Liver (tissue), 9 donors: ENCODE data around the gene BEND7. TPM values are rescaled to one million over a fixed set of nuclear protein-coding genes. Genes with fewer than 3 reads are reported as not detected.

Experiments
- DNase-seq: peaks from one replicate; pipeline ENCODE4 v3.0.0-alpha.2; 2017; ENCODE audit warnings: low spot score
- H3K27ac ChIP-seq, 2 donors: one replicate each; pipeline ENCODE4 v1.7.0; 2013; ENCODE audit warnings: inconsistent platforms in 2 of 2, low read length in 2 of 2, control low read depth in 1 of 2, low read depth in 1 of 2, mild to moderate bottlenecking in 1 of 2
- H3K27me3 ChIP-seq, 4 donors: one replicate each; pipeline versions ENCODE4 v1.6.1 to v1.7.0; 2013; ENCODE audit warnings: low read length in 3 of 4, inconsistent platforms in 1 of 4, mild to moderate bottlenecking in 1 of 4, moderate library complexity in 1 of 4; ENCODE audit not compliant: control insufficient read depth in 4 of 4, insufficient read depth in 4 of 4
- H3K36me3 ChIP-seq, 4 donors: one replicate each; pipeline versions ENCODE4 v1.6.1 to v1.7.0; 2013; ENCODE audit warnings: low read length in 3 of 4, mild to moderate bottlenecking in 3 of 4, low read depth in 1 of 4, moderate library complexity in 1 of 4; ENCODE audit not compliant: control insufficient read depth in 4 of 4, insufficient read depth in 3 of 4
- H3K4me1 ChIP-seq, 4 donors: one replicate each; pipeline versions ENCODE4 v1.6.1 to v1.7.0; 2013; ENCODE audit warnings: low read length in 3 of 4, mild to moderate bottlenecking in 3 of 4, moderate library complexity in 1 of 4; ENCODE audit not compliant: control insufficient read depth in 4 of 4, insufficient read depth in 4 of 4
- H3K4me3 ChIP-seq, 3 donors: one replicate each; pipeline versions ENCODE4 v1.6.1 to v1.7.0; 2013; ENCODE audit warnings: low read length in 3 of 3, control low read depth in 1 of 3, low read depth in 1 of 3, mild to moderate bottlenecking in 1 of 3
- H3K9ac ChIP-seq, 2 donors: one replicate each; pipeline ENCODE4 v1.7.0; 2013; ENCODE audit warnings: low read length in 2 of 2, mild to moderate bottlenecking in 2 of 2, moderate library complexity in 2 of 2, control low read depth in 1 of 2, low read depth in 1 of 2
- H3K9me3 ChIP-seq, 4 donors: one replicate each; pipeline versions ENCODE4 v1.6.1 to v1.7.0; 2013; ENCODE audit warnings: low read length in 3 of 4; ENCODE audit not compliant: control insufficient read depth in 4 of 4
- FOXA1 ChIP-seq: IDR thresholded peaks from 2 replicates; pipeline ENCODE4 v1.6.1; 2016; ENCODE audit warnings: antibody characterized with exemption
- FOXA2 ChIP-seq: IDR thresholded peaks from 2 replicates; pipeline ENCODE4 v1.6.1; 2016; ENCODE audit warnings: antibody characterized with exemption
- GABPA ChIP-seq, 2 donors: IDR thresholded peaks in 1 of 2; conservative IDR thresholded peaks in 1 of 2; 2 replicates each; pipeline ENCODE4 v1.6.1; 2016; ENCODE audit warnings: antibody characterized with exemption in 2 of 2, mild to moderate bottlenecking in 1 of 2, moderate library complexity in 1 of 2
- HNF4A ChIP-seq, 2 donors: conservative IDR thresholded peaks; 2 replicates each; pipeline ENCODE4 v1.6.1; 2016; ENCODE audit warnings: antibody characterized with exemption in 2 of 2, mild to moderate bottlenecking in 2 of 2
- JUND ChIP-seq, 2 donors: IDR thresholded peaks; 2 replicates each; pipeline ENCODE4 v1.6.1; 2016; ENCODE audit warnings: antibody characterized with exemption in 2 of 2
- MAX ChIP-seq: IDR thresholded peaks from 2 replicates; pipeline ENCODE4 v1.6.1; 2016; ENCODE audit warnings: antibody characterized with exemption
- NR2F2 ChIP-seq: IDR thresholded peaks from 2 replicates; pipeline ENCODE4 v1.6.1; 2016; ENCODE audit warnings: antibody characterized with exemption
- RAD21 ChIP-seq, 2 donors: IDR thresholded peaks; 2 replicates each; pipeline ENCODE4 v1.6.1; 2016; ENCODE audit warnings: antibody characterized with exemption in 2 of 2, mild to moderate bottlenecking in 2 of 2
- RXRA ChIP-seq, 2 donors: IDR thresholded peaks; 2 replicates each; pipeline ENCODE4 v1.6.1; 2017 to 2018; ENCODE audit warnings: antibody characterized with exemption in 2 of 2, mild to moderate bottlenecking in 1 of 2
- SP1 ChIP-seq: IDR thresholded peaks from 2 replicates; pipeline ENCODE4 v1.6.1; 2018; ENCODE audit warnings: antibody characterized with exemption, mild to moderate bottlenecking
- TAF1 ChIP-seq: conservative IDR thresholded peaks from 2 replicates; pipeline ENCODE4 v1.6.1; 2016; ENCODE audit warnings: antibody characterized with exemption, mild to moderate bottlenecking
- YY1 ChIP-seq: IDR thresholded peaks from 2 replicates; pipeline ENCODE4 v1.6.1; 2016; ENCODE audit warnings: antibody characterized with exemption, mild to moderate bottlenecking
- ZBTB33 ChIP-seq: IDR thresholded peaks from 2 replicates; pipeline ENCODE4 v1.6.1; 2016; ENCODE audit warnings: antibody characterized with exemption
- WGBS: extraction: QIAGEN DNeasy Blood & Tissue Kit; methylation state at CpG from one replicate; pipeline ENCODE4 v1.1.7; 2013; 5-methylcytosine and 5-hydroxymethylcytosine counted together
- polyA plus RNA-seq, 2 donors: library from polyadenylated mRNA; stranded (reverse) in 1 of 2; unstranded in 1 of 2; fragments of 200-250 nt in 1 of 2; fragments of >200 nt in 1 of 2; fragmentation: Nextera tagmentation in 1 of 2; extraction: Ambion mirVana in 1 of 2; gene quantifications; one replicate each; pipeline versions ENCODE4 v1.2.1 to v1.2.3, GENCODE V29; 2013 to 2015
- total RNA-seq, 2 donors: library from RNA; depleted of rRNA; stranded (reverse); fragments of >200 nt; gene quantifications; one replicate each; pipeline ENCODE4 v1.2.3, GENCODE V29; 2014
- TF ChIP-seq, protein P1 (sequence below): IDR thresholded peaks from 2 replicates; pipeline ENCODE4 v1.6.1; 2016; ENCODE audit warnings: antibody characterized with exemption
- TF ChIP-seq, protein P2 (sequence below): IDR thresholded peaks from 2 replicates; pipeline ENCODE4 v1.6.1; 2016; ENCODE audit warnings: antibody characterized with exemption, mild to moderate bottlenecking
- TF ChIP-seq, protein P3 (sequence below): fragments of 150-350 bp; IDR thresholded peaks from 2 replicates; pipeline ENCODE4 v1.5.1; 2017; ENCODE audit warnings: improper control_type of control experiment, low read depth, low read length; ENCODE audit not compliant: missing input control
- donor health status: healthy.
- donor health status: healthy.
- donor health status: healthy.
- donor health status: healthy.
- donor health status: healthy.

Gene BEND7
- total and polyA plus RNA-seq, 4 donors, result 4.1 to 10.1 (median 5.5) TPM

GRCh38 chr10:13448216-13448615 lies 80.6 kb downstream of the BEND7 start:
- peaks cover 0 to 5% (median 3%) of the 10 kb centered on the region in 4 donors for H3K4me1 ChIP-seq
- H3K36me3 ChIP-seq, result peaks cover 0 to 16% (median 1%) of the 10 kb centered on the region in 4 donors
- no peak for TF ChIP-seq SP1
- no peak for TF ChIP-seq NR2F2
- no peak for TF ChIP-seq FOXA1
- no peak for TF ChIP-seq RXRA (IDR thresholded peaks at IDR 0.05)
- TF ChIP-seq ZBTB33, result no peak
- no peak overlapping the region for H3K9ac ChIP-seq
- H3K9me3 ChIP-seq, result no peaks in the 10 kb centered on the region
- no peak overlapping the region for H3K27ac ChIP-seq
- DNase-seq, result no peak
- WGBS, result 96% methylated on average over 8 of the region's 8 CpGs
- no peak overlapping the region for H3K4me3 ChIP-seq
- no peaks in the 10 kb centered on the region for H3K27me3 ChIP-seq

GRCh38 chr10:13445656-13446400 lies 83.0 kb downstream of the BEND7 start:
- TF ChIP-seq RAD21 (IDR thresholded peaks at IDR 0.05) (no peak), RXRA (IDR thresholded peaks at IDR 0.05) (no peak), JUND (IDR thresholded peaks at IDR 0.05) (no peak)
- TF ChIP-seq, protein P1, sequence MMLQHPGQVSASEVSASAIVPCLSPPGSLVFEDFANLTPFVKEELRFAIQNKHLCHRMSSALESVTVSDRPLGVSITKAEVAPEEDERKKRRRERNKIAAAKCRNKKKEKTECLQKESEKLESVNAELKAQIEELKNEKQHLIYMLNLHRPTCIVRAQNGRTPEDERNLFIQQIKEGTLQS, result no peak
- TF ChIP-seq, protein P2, sequence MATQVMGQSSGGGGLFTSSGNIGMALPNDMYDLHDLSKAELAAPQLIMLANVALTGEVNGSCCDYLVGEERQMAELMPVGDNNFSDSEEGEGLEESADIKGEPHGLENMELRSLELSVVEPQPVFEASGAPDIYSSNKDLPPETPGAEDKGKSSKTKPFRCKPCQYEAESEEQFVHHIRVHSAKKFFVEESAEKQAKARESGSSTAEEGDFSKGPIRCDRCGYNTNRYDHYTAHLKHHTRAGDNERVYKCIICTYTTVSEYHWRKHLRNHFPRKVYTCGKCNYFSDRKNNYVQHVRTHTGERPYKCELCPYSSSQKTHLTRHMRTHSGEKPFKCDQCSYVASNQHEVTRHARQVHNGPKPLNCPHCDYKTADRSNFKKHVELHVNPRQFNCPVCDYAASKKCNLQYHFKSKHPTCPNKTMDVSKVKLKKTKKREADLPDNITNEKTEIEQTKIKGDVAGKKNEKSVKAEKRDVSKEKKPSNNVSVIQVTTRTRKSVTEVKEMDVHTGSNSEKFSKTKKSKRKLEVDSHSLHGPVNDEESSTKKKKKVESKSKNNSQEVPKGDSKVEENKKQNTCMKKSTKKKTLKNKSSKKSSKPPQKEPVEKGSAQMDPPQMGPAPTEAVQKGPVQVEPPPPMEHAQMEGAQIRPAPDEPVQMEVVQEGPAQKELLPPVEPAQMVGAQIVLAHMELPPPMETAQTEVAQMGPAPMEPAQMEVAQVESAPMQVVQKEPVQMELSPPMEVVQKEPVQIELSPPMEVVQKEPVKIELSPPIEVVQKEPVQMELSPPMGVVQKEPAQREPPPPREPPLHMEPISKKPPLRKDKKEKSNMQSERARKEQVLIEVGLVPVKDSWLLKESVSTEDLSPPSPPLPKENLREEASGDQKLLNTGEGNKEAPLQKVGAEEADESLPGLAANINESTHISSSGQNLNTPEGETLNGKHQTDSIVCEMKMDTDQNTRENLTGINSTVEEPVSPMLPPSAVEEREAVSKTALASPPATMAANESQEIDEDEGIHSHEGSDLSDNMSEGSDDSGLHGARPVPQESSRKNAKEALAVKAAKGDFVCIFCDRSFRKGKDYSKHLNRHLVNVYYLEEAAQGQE, result no peak
- H3K9me3 ChIP-seq, result no peaks in the 10 kb centered on the region
- no peaks in the 10 kb centered on the region for H3K27me3 ChIP-seq
- H3K27ac ChIP-seq, result no peak overlapping the region
- H3K36me3 ChIP-seq, result peaks cover 0 to 16% (median 1%) of the 10 kb centered on the region in 4 donors
- 92% methylated on average over 8 of the region's 8 CpGs for WGBS
- H3K4me1 ChIP-seq, result peaks cover 0 to 5% (median 3%) of the 10 kb centered on the region in 4 donors
- H3K4me3 ChIP-seq, result no peak overlapping the region
- no peak overlapping the region for H3K9ac ChIP-seq
- no peak for DNase-seq

DNA sequence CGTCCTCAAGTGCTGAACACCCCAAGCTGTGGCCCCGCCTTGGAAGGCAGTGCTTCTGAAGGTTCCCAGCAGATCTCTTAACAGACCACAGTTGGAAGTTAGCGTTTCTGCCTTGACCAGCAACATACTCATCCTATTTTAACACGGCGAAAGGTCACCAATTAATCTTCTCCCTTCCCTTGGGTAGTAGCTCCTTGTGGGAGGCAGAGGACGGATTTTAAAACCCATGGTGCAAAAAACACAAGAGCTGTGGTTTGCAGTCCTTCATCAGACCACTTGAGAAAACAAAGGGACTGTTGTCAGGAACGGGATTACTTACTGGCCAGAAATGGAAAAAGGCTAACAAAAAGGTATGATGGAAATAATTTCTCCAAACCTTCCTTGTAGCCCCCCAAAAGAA lies 87.3 kb downstream of the BEND7 start:
- Histone ChIP-seq H3K27ac (no peak overlapping the region), H3K4me3 (no peak overlapping the region), H3K27me3 (no peaks in the 10 kb centered on the region), H3K36me3 (peaks cover 0 to 8% (median 0%) of the 10 kb centered on the region in 4 donors), H3K9ac (no peak overlapping the region), H3K9me3 (no peaks in the 10 kb centered on the region), H3K4me1 (peaks cover 0 to 12% (median 9%) of the 10 kb centered on the region in 4 donors)
- no peak for DNase-seq
- 90% methylated on average over 7 of the region's 7 CpGs for WGBS
- TF ChIP-seq GABPA (IDR thresholded peaks at IDR 0.05 in 1 of 2, conservative IDR thresholded peaks at IDR 0.05 in 1 of 2) (no peak), FOXA2 (no peak), MAX (no peak), NR2F2 (no peak), YY1 (no peak), TAF1 (no peak), HNF4A (conservative IDR thresholded peaks at IDR 0.05) (no peak), FOXA1 (no peak), RXRA (IDR thresholded peaks at IDR 0.05) (no peak)
- TF ChIP-seq, protein P3, sequence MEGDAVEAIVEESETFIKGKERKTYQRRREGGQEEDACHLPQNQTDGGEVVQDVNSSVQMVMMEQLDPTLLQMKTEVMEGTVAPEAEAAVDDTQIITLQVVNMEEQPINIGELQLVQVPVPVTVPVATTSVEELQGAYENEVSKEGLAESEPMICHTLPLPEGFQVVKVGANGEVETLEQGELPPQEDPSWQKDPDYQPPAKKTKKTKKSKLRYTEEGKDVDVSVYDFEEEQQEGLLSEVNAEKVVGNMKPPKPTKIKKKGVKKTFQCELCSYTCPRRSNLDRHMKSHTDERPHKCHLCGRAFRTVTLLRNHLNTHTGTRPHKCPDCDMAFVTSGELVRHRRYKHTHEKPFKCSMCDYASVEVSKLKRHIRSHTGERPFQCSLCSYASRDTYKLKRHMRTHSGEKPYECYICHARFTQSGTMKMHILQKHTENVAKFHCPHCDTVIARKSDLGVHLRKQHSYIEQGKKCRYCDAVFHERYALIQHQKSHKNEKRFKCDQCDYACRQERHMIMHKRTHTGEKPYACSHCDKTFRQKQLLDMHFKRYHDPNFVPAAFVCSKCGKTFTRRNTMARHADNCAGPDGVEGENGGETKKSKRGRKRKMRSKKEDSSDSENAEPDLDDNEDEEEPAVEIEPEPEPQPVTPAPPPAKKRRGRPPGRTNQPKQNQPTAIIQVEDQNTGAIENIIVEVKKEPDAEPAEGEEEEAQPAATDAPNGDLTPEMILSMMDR, result no peak
- TF ChIP-seq, protein P2, result no peak
